HEK293 (cell line): ENCODE results near the gene ROBO1.

Source experiments
- CTCF ChIP-seq: fragments of 450-650 bp; formaldehyde crosslinking; IDR thresholded peaks from 2 replicates; pipeline ENCODE4 v1.5.1; 2016; ENCODE audit warnings: missing biosample characterization, missing genetic modification characterization
- HOXA7 ChIP-seq: sonication (generic); formaldehyde crosslinking; IDR thresholded peaks from 2 replicates; pipeline ENCODE4 v1.8.1; 2022; ENCODE audit warnings: missing genetic modification reagents, borderline replicate concordance
- MZF1 ChIP-seq: fragments of 450-650 bp; formaldehyde crosslinking; IDR thresholded peaks from 2 replicates; pipeline ENCODE4 v1.5.1; 2017; ENCODE audit warnings: missing biosample characterization, missing genetic modification characterization, borderline replicate concordance
- PATZ1 ChIP-seq: fragments of 450-650 bp; formaldehyde crosslinking; IDR thresholded peaks from 2 replicates; pipeline ENCODE4 v1.5.1; 2016; ENCODE audit warnings: missing biosample characterization, missing genetic modification characterization
- REST ChIP-seq: fragments of 450-650 bp; formaldehyde crosslinking; IDR thresholded peaks from 2 replicates; pipeline ENCODE4 v1.5.1; 2016; ENCODE audit warnings: missing biosample characterization, missing genetic modification characterization
- SETDB1 ChIP-seq: IDR thresholded peaks from one replicate; pipeline ENCODE4 v1.6.1; 2017; ENCODE audit warnings: mild to moderate bottlenecking, low read length, moderate library complexity, mixed read lengths; ENCODE audit not compliant: insufficient read length
- ZBTB21 ChIP-seq: fragments of 450-650 bp; formaldehyde crosslinking; IDR thresholded peaks from 2 replicates; pipeline ENCODE4 v1.5.1; 2017; ENCODE audit warnings: missing biosample characterization, missing genetic modification characterization
- ZNF548 ChIP-seq: fragments of 450-650 bp; formaldehyde crosslinking; IDR thresholded peaks from 2 replicates; pipeline ENCODE4 v1.5.1; 2016; ENCODE audit warnings: missing biosample characterization, missing genetic modification characterization
- ZNF580 ChIP-seq: fragments of 450-650 bp; formaldehyde crosslinking; IDR thresholded peaks from 2 replicates; pipeline ENCODE4 v1.5.1; 2016; ENCODE audit warnings: missing biosample characterization, missing genetic modification characterization
- ZNF660 ChIP-seq: fragments of 450-650 bp; IDR thresholded peaks from 2 replicates; pipeline ENCODE4 v1.5.1; 2018; ENCODE audit warnings: missing biosample characterization, mild to moderate bottlenecking, missing genetic modification characterization

- no peak for TF ChIP-seq CTCF (tag by site-specific recombination)
- TF ChIP-seq PATZ1 (tag by site-specific recombination), result no peak
- no peak for TF ChIP-seq ZNF580 (tag by site-specific recombination)
- no peak for TF ChIP-seq MZF1 (tag by site-specific recombination)
- no peak for TF ChIP-seq HOXA7 (CRISPR knock-in tag)
- TF ChIP-seq ZNF660, result no peak
- TF ChIP-seq ZBTB21 (tag by site-specific recombination), result no peak
- no peak for TF ChIP-seq REST (tag by site-specific recombination)
- TF ChIP-seq ZNF548 (tag by site-specific recombination), result no peak
- peak; percentile 90 for TF ChIP-seq SETDB1
Measured at GRCh38 chr3:79815478-79815877, 47.7 kb upstream of the ROBO1 start.
